GM18870 (cell line): ENCODE measurements around the gene EXOC1.

Source experiments
- ATAC-seq: cut with Tn5 transposase; IDR thresholded peaks from one replicate; pipeline ENCODE4 v1.9.1; 2021; ENCODE audit warnings: moderate library complexity; ENCODE audit not compliant: unreplicated experiment

EXOC1 gene

DNA sequence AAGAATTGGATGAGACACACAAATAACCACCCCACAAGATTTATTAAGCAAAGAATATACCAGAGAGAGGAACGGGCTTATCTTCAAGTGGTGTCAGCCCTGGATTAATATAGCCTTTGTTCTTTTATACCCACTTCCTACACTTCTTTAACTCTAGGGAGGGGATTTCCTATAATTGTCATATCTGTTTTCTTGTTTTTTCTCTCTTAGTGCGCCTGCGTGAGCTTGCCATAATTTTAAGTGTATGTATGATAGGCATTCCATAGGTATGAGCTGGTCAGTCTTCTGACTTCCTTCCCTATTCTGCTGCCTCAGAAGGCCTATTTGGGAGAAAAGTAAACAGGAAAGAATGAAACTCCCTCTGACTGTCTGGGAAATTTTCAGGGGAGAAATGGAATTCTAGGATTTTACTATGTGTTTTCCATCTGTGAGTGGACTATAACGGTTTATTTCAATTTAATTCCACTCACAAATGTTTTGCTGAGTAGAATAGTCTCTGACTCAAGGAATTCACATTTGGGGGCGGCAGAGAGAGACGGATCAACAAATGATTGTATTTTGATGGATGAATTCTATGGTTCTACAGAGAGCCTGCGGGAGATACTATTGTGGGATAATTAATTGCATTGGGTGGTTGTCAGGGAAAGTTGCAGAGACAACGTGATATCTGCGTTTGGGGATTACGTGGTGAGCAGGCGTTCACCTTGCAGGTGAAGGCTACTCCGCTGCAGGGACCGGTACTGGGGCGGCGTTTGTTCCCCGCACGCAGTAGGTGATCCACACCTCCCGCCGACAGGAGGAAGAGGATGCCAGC lies 94.7 kb downstream of the EXOC1 start:
- peak; percentile 33 for ATAC-seq

DNA sequence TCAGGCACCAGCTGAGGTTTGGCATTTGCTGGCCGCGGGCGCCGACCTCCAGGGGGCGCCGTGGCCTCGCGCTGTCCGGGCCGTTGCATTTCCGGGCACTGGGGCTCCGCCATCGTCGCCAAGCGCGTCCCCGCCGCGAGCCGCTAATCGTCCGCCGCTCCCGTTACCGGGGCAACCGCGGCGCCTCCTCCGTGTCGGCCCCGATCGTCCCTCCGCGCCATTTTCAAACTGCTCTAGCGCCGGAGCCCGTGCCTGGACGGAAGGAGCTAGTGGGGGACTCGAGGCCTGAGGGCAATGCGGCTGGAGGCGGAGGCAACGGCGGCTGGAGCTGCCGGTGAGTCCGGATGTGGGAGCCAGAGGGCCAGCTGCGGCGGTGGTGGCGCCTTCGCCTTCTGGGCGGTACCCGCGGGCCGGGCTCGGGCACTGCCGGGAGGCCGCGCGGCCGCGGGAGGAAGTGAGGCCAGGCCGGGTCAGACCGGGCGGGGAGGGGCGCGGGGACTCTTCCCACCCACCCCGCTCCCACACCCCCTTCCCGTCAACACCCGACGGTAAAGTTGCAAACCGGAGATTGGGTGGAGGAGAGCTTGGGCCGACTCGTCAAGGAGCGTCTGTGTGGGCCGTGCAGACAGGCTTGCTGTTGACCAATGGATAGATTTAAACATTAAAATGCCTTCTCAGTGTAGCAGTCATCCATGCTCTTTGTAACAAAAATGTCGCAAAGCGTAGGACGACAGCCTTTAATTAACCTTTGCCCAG lies 95.5 kb downstream of the EXOC1 start, which contains the start of gene CEP135:
Gene CEP135 (plus strand): TSS at position 220 of the 756 bp plus-strand sequence. CDS start 3,186 bp downstream, outside the sequence.
- peak; percentile 65 for ATAC-seq

DNA sequence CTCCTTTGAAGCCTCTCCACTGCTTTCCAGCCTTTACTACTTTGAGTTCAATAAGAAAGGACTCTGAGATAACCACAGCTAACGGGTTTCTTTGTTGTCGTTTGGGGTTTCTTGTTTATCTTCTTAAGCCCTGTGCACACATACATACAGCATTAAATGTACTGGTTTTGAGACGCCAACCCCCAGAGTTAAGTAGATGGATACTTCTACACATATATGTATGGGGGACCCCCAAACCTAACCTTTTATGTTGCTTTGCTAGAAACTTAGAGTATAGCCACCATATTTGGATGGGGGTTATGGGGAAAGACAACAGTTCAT lies 96.0 kb downstream of the EXOC1 start:
- ATAC-seq, result no peak

DNA sequence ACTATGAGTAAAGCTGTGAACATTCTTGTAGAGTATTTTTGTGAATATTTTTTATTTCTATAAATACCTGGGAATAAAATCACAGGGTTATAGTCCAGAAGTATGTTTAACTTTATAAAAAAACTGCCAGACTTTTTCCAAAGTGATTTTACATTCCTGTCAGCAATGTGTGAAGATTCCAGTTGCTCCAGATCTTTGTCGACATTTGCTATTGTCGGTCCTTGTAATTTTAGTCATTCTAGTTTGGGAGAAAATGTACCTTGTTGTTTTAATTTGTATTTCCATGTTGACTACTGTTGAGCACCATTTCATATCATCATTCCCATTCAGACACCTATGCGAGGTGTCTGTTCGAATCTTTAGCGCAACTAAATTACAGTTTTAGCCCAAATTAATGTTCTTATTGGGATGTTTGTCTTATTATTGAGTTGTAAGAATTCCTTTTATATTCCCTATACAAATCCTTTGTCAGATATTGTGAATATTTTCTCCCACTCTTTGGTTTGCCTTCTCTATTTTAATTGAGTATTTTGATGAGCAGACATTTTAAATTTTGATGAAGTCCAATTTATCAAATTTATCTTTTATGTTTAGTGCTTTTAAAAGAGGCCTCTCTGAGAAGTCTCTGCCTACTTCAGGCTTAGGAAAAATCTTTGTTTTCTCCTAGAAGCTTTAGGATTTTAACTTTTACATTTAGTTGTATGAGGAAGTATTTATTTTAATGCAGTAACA lies 97.9 kb downstream of the EXOC1 start:
- ATAC-seq, result no peak
